ENCODE data around the gene ATG16L1. TPM values are rescaled to one million over a fixed set of nuclear protein-coding genes. Genes with fewer than 3 reads are reported as not detected.

The ATG16L1 gene
- total RNA-seq, 4 donors from 2014 or later: 16.7 to 44.1 (median 33.6) TPM

DNA sequence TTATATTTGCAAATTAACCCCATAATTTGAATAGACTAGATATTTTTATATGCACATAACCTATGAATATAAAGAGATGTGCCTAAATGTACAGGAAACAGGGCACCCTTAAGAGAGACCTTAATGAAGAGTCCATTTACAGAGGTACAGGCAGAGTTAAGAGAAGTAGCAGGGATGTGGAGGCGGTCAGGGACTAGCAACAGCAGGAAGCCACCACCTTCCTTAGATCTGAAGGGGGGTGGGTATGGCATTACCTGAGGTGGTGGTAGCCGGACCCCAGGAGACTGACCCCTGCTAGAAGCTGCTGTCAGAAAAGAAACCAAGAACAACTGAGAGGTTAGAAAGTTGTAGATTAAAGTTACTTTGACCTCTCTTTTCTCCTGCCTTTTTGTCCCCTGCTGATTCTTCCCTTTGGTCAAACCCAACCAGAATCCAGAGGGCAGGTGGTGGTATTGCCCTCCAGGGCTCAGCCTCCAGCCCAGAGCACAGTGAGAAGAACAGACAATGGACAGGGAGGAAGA is 24.9 kb upstream of the ATG16L1 start:
- WGBS, 2 donors: 75 to 87% methylated on average over 2 of the region's 2 CpGs
- TF ChIP-seq EP300 (IDR thresholded peaks at IDR 0.05): no peak
- no peak for TF ChIP-seq CTCF (IDR thresholded peaks at IDR 0.05)
- no peak for TF ChIP-seq POLR2A (IDR thresholded peaks at IDR 0.05)
- Histone ChIP-seq H3K27me3 (no peaks in the 10 kb centered on the region), H3K27ac (no peak overlapping the region), H3K4me1 (no peaks in the 10 kb centered on the region), H3K9me3 (no peaks in the 10 kb centered on the region), H3K4me3 (no peak overlapping the region), H3K36me3 (no peaks in the 10 kb centered on the region)
- DNase-seq (ENCODE audit: low spot score in 2 of 2): no peak

DNA sequence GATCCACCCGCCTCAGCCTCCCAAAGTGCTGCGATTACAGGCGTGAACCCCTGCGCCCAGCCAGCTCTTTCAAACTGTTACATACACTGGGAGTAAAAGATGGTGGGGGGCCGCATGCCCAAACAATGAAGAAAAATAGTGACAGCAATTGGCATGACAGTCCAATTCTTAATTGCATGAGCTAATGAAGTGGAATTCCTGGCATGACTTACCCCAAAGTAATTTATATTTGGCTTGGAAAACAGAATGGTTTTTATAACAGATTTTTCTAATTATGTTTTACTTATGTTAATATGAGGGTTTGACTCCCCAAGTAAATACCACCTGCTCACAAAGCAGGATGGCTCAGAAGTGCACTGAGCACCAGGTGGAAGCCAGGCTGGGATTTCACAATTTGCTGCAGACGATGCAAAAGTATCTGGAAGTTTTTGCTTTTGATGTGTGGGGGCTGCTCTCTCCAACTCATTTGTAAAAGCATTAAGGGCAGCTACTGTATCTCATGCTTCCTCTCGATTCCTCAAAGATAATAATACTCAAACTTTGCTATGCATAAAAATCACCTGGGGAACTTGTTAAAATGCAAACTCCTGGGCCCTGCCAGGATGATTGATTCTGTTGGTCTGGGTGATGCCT is 24.0 kb upstream of the ATG16L1 start:
- no peak overlapping the region for H3K27ac ChIP-seq
- no peak for DNase-seq (ENCODE audit: low spot score in 2 of 2)
- WGBS, 2 donors: 73 to 79% methylated on average over 7 of the region's 7 CpGs
- H3K4me1 ChIP-seq: no peaks in the 10 kb centered on the region
- no peaks in the 10 kb centered on the region for H3K9me3 ChIP-seq
- H3K36me3 ChIP-seq: no peaks in the 10 kb centered on the region
- no peaks in the 10 kb centered on the region for H3K27me3 ChIP-seq
- H3K4me3 ChIP-seq: no peak overlapping the region
- TF ChIP-seq EP300 (IDR thresholded peaks at IDR 0.05) (no peak), POLR2A (IDR thresholded peaks at IDR 0.05) (no peak), CTCF (IDR thresholded peaks at IDR 0.05) (no peak)

GRCh38 chr2:233228376-233228775 is 23.1 kb upstream of the ATG16L1 start:
- 80 to 85% methylated on average over 3 of the region's 3 CpGs for WGBS, 2 donors
- H3K27ac ChIP-seq: no peak overlapping the region
- H3K9me3 ChIP-seq: no peaks in the 10 kb centered on the region
- no peak overlapping the region for H3K4me3 ChIP-seq
- no peaks in the 10 kb centered on the region for H3K4me1 ChIP-seq
- DNase-seq (ENCODE audit: low spot score in 2 of 2): no peak
- TF ChIP-seq EP300 (IDR thresholded peaks at IDR 0.05) (no peak), POLR2A (IDR thresholded peaks at IDR 0.05) (no peak), CTCF (IDR thresholded peaks at IDR 0.05) (no peak)
- H3K36me3 ChIP-seq: no peaks in the 10 kb centered on the region
- H3K27me3 ChIP-seq: no peaks in the 10 kb centered on the region

GRCh38 chr2:233233618-233234230 is 17.7 kb upstream of the ATG16L1 start:
- TF ChIP-seq POLR2A (IDR thresholded peaks at IDR 0.05) (no peak), CTCF (IDR thresholded peaks at IDR 0.05) (no peak), EP300 (IDR thresholded peaks at IDR 0.05) (no peak)
- 51 to 53% methylated on average over 4 of the region's 4 CpGs for WGBS, 2 donors
- no peak overlapping the region for H3K4me3 ChIP-seq
- H3K9me3 ChIP-seq: no peaks in the 10 kb centered on the region
- no peaks in the 10 kb centered on the region for H3K36me3 ChIP-seq
- H3K27me3 ChIP-seq: no peaks in the 10 kb centered on the region
- no peak for DNase-seq (ENCODE audit: low spot score in 2 of 2)
- no peaks in the 10 kb centered on the region for H3K4me1 ChIP-seq
- H3K27ac ChIP-seq: no peak overlapping the region

DNA sequence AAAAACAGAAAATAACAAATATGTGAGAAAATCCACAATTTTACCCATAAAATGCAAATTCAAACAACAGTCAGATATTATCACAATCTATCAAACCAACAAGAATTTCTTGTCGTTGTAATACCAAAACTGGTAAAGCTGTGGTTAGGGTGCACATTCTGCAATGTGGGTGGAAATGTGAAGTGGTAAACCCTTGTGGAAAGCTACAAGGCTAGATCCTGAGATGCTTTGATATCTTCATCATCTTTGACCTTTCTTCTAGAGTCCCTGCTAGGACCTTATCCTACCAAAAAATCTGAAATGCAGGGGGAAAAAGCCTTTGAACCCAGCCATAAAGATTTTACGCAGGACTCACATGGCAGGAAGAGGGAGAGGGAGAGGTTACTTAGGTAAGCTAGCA is 17.2 kb upstream of the ATG16L1 start:
- Histone ChIP-seq H3K4me3 (no peak overlapping the region), H3K36me3 (no peaks in the 10 kb centered on the region), H3K9me3 (no peaks in the 10 kb centered on the region), H3K27me3 (no peaks in the 10 kb centered on the region), H3K27ac (no peak overlapping the region), H3K4me1 (no peaks in the 10 kb centered on the region)
- TF ChIP-seq POLR2A (IDR thresholded peaks at IDR 0.05): no peak
- TF ChIP-seq CTCF (IDR thresholded peaks at IDR 0.05): no peak
- TF ChIP-seq EP300 (IDR thresholded peaks at IDR 0.05): no peak
- no peak for DNase-seq (ENCODE audit: low spot score in 2 of 2)
- WGBS, 2 donors: 70 to 82% methylated on average over 2 of the region's 2 CpGs
